Naive B cell (primary cell): ENCODE results near the gene PHEX. TPM values are rescaled to one million over a fixed set of nuclear protein-coding genes. Genes with fewer than 3 reads are reported as not detected.

Experiments
- ATAC-seq, 2 donors: fragments of 150-1000 bp; cut with Tn5 transposase; 2 replicates each; pipeline ENCODE4 v1.10.0; 2021; ENCODE audit warnings: low read depth in 2 of 2, mild to moderate bottlenecking in 2 of 2, moderate library complexity in 2 of 2
- DNase-seq: peaks from one replicate; pipeline ENCODE4 v3.0.0; 2022
- H3K27ac Mint-ChIP-seq, 6 donors: one replicate each; pipeline ENCODE4 v1.8.0; 2020 to 2022; ENCODE audit warnings: mild to moderate bottlenecking in 6 of 6, mixed read lengths in 6 of 6, moderate library complexity in 5 of 6, inconsistent platforms in 2 of 6
- H3K27me3 Mint-ChIP-seq, 3 donors: one replicate each; pipeline ENCODE4 v1.8.0; 2021 to 2022; ENCODE audit warnings: mixed read lengths in 3 of 3, mild to moderate bottlenecking in 1 of 3
- H3K36me3 Mint-ChIP-seq, 2 donors: one replicate each; pipeline ENCODE4 v1.8.0; 2020 to 2022; ENCODE audit warnings: mixed read lengths in 2 of 2, inconsistent platforms in 1 of 2, mild to moderate bottlenecking in 1 of 2
- H3K4me1 Mint-ChIP-seq, 3 donors: one replicate each; pipeline ENCODE4 v1.8.0; 2020 to 2022; ENCODE audit warnings: mixed read lengths in 3 of 3, inconsistent platforms in 1 of 3, mild to moderate bottlenecking in 1 of 3, moderate library complexity in 1 of 3
- H3K4me3 Mint-ChIP-seq, 8 donors: one replicate each; pipeline ENCODE4 v1.8.0; 2020 to 2022; ENCODE audit warnings: mild to moderate bottlenecking in 8 of 8, mixed read lengths in 8 of 8, moderate library complexity in 8 of 8, inconsistent platforms in 2 of 8
- H3K9me3 Mint-ChIP-seq, 7 donors: one replicate each; pipeline ENCODE4 v1.8.0; 2020 to 2022; ENCODE audit warnings: mixed read lengths in 7 of 7, mild to moderate bottlenecking in 5 of 7, inconsistent platforms in 2 of 7, moderate library complexity in 1 of 7
- polyA plus RNA-seq, 6 donors: library from polyadenylated mRNA; unstranded; fragments of 300-500 nt; fragmentation: Illumina TruSeq; gene quantifications; one replicate each; pipeline ENCODE4 v1.2.3, GENCODE V29; 2021; ENCODE audit warnings: low read depth in 6 of 6

The PHEX gene
- polyA plus RNA-seq, 6 donors from 2014 or later = 0.06 to 0.55 (median 0.18) TPM; not detected in 2

DNA sequence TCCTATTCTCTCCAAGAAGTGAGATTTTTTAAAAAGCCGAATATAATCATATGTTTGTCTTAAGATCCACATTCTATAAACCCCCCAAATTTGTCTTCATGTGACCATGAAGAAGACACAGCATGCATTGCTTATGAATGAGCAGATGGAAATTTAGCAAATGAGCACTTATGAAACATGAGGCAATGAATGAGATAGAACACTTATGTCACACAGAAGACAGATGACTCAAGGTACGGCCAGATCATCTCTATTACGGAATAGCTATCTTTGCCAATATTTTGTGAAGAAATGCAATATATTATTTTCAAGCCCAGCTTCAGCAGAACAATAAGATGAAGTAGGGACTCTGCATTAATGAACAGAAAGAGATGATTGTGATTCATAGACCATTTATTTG is 21.4 kb downstream of the PHEX start:
- Mint-ChIP-seq H3K36me3 (peaks cover 0 to 5% of the 10 kb centered on the region in 2 donors), H3K4me1 (peaks cover 15 to 25% (median 21%) of the 10 kb centered on the region in 3 donors), H3K9me3 (peaks cover 0 to 4% (median 0%) of the 10 kb centered on the region in 7 donors), H3K4me3 (no peak overlapping the region), H3K27me3 (no peaks in the 10 kb centered on the region), H3K27ac (no peak overlapping the region)
- DNase-seq = no peak
- no peak for ATAC-seq

DNA sequence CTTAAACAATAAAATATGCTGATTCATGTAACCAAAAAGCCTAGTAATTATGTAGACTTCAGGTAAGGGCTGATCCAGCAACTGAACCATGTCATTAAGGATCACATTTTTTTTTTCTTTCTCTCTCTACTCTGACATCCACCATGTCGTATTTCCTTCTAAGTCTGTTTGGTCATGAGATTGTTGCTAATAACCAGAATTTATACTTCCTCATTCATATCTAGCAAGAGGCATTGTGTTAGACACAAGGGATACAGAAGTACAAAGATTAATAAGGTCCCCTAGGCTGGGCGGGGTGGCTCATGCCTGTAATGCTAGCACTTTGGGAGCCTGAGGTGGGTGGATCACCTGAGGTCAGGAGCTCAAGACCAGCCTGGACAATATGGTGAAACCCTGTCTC is 24.1 kb downstream of the PHEX start:
- Mint-ChIP-seq H3K9me3 (peaks cover 0 to 5% (median 1%) of the 10 kb centered on the region in 7 donors), H3K27me3 (no peaks in the 10 kb centered on the region), H3K27ac (peak overlapping the region; percentile 9 to 82 (median 61)), H3K36me3 (peaks cover 0 to 5% of the 10 kb centered on the region in 2 donors), H3K4me1 (peaks cover 31 to 49% (median 36%) of the 10 kb centered on the region in 3 donors), H3K4me3 (no peak overlapping the region)
- ATAC-seq = peak; percentile 66 to 70
- peak; percentile 18 for DNase-seq

GRCh38 chrX:22057667-22058066 is 25.5 kb downstream of the PHEX start:
- peaks cover 0 to 11% (median 4%) of the 10 kb centered on the region in 7 donors for H3K9me3 Mint-ChIP-seq
- H3K4me1 Mint-ChIP-seq = peaks cover 37 to 59% (median 49%) of the 10 kb centered on the region in 3 donors
- peak; percentile 28 for DNase-seq
- peak; percentile 75 to 79 for ATAC-seq
- peak overlapping the region; percentile 75 to 96 (median 90) for H3K27ac Mint-ChIP-seq
- H3K27me3 Mint-ChIP-seq = no peaks in the 10 kb centered on the region
- peaks cover 0 to 5% of the 10 kb centered on the region in 2 donors for H3K36me3 Mint-ChIP-seq
- peak overlapping the region; percentile 23 to 83 (median 54) for H3K4me3 Mint-ChIP-seq

DNA sequence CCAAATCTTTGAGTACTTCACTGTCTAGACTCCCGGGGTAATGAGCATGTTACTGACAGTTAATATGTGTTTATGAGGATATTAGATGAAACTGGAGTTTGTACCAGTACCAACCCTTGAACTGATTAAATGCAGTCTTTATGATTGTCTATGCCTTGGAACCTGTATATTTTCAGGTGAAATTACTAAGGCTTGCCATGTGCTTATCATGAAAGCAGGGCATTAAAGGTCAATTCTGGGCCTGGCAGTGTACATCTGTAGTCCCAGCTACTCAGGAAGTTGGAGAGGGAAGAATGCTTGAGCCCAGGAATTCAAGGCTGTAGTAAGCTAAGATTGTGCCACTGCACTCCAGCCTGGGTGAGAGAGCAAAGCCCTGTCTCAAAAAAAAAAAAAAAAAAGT is 27.6 kb downstream of the PHEX start:
- H3K36me3 Mint-ChIP-seq = peaks cover 0 to 5% of the 10 kb centered on the region in 2 donors
- peak overlapping the region in 4 of 8 donors; percentile 24 to 76 (median 44) for H3K4me3 Mint-ChIP-seq
- DNase-seq = no peak
- peaks cover 0 to 14% (median 4%) of the 10 kb centered on the region in 7 donors for H3K9me3 Mint-ChIP-seq
- H3K4me1 Mint-ChIP-seq = peaks cover 49 to 71% (median 50%) of the 10 kb centered on the region in 3 donors
- no peaks in the 10 kb centered on the region for H3K27me3 Mint-ChIP-seq
- H3K27ac Mint-ChIP-seq = peak overlapping the region in 3 of 6 donors; percentile 12 to 84 (median 24)
- ATAC-seq = no peak

- H3K27ac Mint-ChIP-seq = peak overlapping the region; percentile 20 to 84 (median 60)
- peaks cover 51 to 75% (median 53%) of the 10 kb centered on the region in 3 donors for H3K4me1 Mint-ChIP-seq
- H3K4me3 Mint-ChIP-seq = peak overlapping the region in 6 of 8 donors; percentile 48 to 76 (median 57)
Measured at GRCh38 chrX:22060415-22061280, 28.5 kb downstream of the PHEX start.

GRCh38 chrX:22063284-22063683 is 31.2 kb downstream of the PHEX start:
- DNase-seq = peak; percentile 80
- peak overlapping the region; percentile 22 to 77 (median 47) for H3K4me3 Mint-ChIP-seq
- peaks cover 39 to 68% (median 46%) of the 10 kb centered on the region in 3 donors for H3K4me1 Mint-ChIP-seq
- H3K27me3 Mint-ChIP-seq = no peaks in the 10 kb centered on the region
- peak overlapping the region; percentile 76 to 97 (median 90) for H3K27ac Mint-ChIP-seq
- peaks cover 0 to 12% (median 4%) of the 10 kb centered on the region in 7 donors for H3K9me3 Mint-ChIP-seq
- H3K36me3 Mint-ChIP-seq = no peaks in the 10 kb centered on the region
- peak; percentile 97 to 98 for ATAC-seq

More at GRCh38 chrX:22060415-22061280, 28.5 kb downstream of the PHEX start:
- Mint-ChIP-seq H3K36me3 (peaks cover 0 to 4% of the 10 kb centered on the region in 2 donors), H3K9me3 (peaks cover 0 to 14% (median 4%) of the 10 kb centered on the region in 7 donors), H3K27me3 (no peaks in the 10 kb centered on the region)
- ATAC-seq = no peak
- DNase-seq = no peak

DNA sequence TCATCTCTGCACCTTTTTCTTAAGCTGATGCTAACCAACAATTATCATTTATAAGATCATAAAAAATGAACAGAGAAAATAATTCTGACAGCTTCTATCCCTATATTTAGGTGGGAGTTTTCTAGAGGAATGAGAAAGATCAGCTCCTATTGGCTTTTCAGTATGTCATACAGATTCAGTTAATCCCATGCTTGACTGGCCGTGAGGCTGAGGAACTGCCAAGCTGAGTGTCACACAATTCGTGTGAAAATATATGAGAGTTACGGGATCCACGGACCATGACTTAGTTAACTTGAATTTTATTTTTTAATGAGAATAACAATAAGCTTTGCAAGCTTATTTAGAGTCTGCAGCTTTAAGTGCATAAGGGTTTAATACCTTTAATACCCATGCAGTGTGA is 37.5 kb downstream of the PHEX start:
- Mint-ChIP-seq H3K27ac (no peak overlapping the region), H3K4me1 (peaks cover 9 to 31% (median 12%) of the 10 kb centered on the region in 3 donors), H3K9me3 (no peaks in the 10 kb centered on the region), H3K27me3 (no peaks in the 10 kb centered on the region), H3K36me3 (no peaks in the 10 kb centered on the region), H3K4me3 (no peak overlapping the region)
- no peak for DNase-seq
- peak; percentile 41 to 45 for ATAC-seq

DNA sequence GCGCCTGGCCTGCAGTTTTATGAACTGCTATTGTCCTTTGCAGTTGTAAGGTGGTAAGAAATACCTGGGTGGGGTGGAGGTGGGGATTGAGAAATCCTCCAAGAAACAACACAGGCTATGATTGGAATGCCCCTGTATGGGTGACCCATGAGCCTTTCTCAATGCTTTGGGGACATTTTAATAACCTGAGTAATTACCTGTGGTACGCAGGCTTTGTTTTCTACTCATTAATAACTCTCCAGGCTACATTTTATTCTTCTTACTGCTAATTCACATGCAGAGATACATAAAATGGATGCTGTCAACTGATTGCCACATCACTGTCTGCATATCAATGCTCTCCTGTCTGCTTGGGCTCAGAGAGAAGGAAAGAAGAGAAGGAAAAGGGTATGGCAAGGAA is 41.8 kb downstream of the PHEX start:
- no peak overlapping the region for H3K4me3 Mint-ChIP-seq
- peak overlapping the region in 1 of 6 donors; percentile 47 for H3K27ac Mint-ChIP-seq
- no peaks in the 10 kb centered on the region for H3K36me3 Mint-ChIP-seq
- H3K27me3 Mint-ChIP-seq = no peaks in the 10 kb centered on the region
- DNase-seq = no peak
- no peaks in the 10 kb centered on the region for H3K9me3 Mint-ChIP-seq
- peaks cover 0 to 11% (median 2%) of the 10 kb centered on the region in 3 donors for H3K4me1 Mint-ChIP-seq
- no peak for ATAC-seq

DNA sequence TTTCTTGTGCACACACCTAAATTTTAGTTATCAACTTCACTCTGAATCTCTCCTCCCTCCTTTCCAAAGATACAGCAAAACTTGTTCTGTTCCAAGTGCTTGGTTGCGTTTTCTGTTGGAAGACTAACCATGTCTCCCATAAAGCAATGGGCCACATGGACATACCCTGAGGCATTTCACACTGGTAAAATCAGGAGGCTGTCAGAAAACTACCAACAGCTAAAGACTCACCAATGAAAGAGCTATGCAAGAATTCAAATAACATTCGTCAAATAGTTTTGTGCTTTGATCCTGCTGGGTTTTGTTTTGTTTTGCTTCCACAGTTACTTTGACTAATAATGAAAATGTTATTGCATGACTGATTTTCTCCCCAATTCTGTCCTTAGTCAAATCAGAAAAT is 46.0 kb downstream of the PHEX start:
- ATAC-seq (no peak), DNase-seq (no peak)
- H3K27ac Mint-ChIP-seq = no peak overlapping the region
- H3K4me3 Mint-ChIP-seq = no peak overlapping the region
- H3K27me3 Mint-ChIP-seq = no peaks in the 10 kb centered on the region
- H3K4me1 Mint-ChIP-seq = peaks cover 4 to 8% (median 5%) of the 10 kb centered on the region in 3 donors
- H3K9me3 Mint-ChIP-seq = no peaks in the 10 kb centered on the region
- H3K36me3 Mint-ChIP-seq = no peaks in the 10 kb centered on the region

DNA sequence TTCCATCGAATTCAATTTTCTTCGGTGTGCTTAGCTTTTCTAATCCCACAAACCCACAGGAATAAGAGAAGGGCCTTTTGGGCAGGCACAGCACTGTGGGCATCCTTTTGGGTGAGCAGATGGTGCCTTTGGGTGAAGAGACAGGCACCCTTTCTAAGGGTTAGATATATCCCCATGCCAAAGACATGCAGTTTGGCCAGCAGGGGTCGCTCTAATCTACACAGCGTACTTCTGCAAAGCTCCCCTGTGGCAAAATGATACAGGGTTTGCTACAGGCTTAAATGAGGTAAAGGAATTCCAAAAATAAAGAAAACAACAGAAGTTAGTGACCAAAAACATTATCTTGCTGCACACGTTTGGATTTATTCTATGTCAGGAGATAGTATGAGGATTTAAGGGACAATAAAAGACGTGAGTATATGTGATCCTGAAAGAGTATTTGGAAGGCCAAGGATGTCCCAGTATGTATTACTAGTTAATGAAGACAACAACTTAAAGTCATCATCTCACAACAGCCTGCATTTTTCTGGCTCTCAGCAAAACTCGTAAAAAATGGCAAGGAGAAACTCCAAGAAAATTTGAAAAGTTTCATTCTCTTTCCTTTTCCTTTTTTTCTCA is 49.5 kb downstream of the PHEX start:
- H3K9me3 Mint-ChIP-seq = no peaks in the 10 kb centered on the region
- peak overlapping the region in 1 of 8 donors; percentile 57 for H3K4me3 Mint-ChIP-seq
- ATAC-seq (peak; percentile 55 to 66), DNase-seq (peak; percentile 25)
- no peaks in the 10 kb centered on the region for H3K36me3 Mint-ChIP-seq
- no peaks in the 10 kb centered on the region for H3K27me3 Mint-ChIP-seq
- H3K27ac Mint-ChIP-seq = peak overlapping the region in 3 of 6 donors; percentile 16 to 82 (median 57)
- H3K4me1 Mint-ChIP-seq = peaks cover 4 to 8% (median 5%) of the 10 kb centered on the region in 3 donors

DNA sequence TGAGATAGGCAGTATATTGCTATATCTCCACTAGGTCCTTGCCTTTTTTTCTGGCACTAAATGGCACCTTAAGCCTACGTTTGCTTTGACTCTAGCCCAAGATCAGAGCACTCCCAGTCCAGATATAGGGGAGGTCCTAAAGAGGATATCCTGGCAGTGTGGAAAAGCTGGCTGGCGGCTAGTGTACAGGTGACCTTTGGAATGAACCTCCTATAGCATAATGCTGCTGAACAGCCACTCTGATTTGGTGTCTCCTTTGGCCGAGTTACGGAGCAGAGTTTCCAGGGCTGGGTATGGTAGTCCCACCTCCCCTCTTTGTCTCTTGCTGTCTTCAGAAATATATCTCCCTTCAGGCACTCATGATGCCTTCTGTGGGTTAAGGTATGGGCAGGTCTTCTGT is 53.9 kb downstream of the PHEX start:
- Mint-ChIP-seq H3K27me3 (no peaks in the 10 kb centered on the region), H3K4me3 (no peak overlapping the region), H3K9me3 (peaks cover 0 to 5% (median 0%) of the 10 kb centered on the region in 7 donors), H3K27ac (no peak overlapping the region), H3K4me1 (peaks cover 4 to 8% (median 5%) of the 10 kb centered on the region in 3 donors), H3K36me3 (no peaks in the 10 kb centered on the region)
- DNase-seq = no peak
- no peak for ATAC-seq

DNA sequence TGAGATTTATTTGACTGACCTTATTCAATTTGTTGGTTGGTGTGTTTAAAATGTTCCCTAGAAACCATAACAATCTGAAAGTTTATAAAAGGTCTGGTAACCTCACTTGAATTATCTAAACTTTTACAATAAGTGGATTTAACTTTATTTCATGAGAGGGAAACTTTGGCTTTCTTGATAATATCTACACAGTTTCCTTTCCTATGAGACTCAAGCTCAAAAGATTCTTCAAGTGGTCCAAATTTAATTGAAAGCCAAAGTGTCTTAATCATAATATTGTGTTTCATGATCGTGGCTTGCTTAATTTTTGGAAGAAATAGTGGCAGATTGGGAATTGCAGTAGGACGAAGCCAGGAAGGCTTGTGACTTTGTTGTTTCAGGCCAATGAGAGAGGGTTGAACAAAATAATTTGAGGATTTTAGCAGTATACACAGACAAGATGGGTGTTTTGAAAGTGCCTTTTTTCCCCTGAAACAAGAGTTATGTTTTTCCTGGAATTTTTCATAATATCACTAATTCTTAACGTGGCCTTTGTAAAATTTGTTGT is 55.0 kb downstream of the PHEX start:
- no peak for DNase-seq
- no peak for ATAC-seq
- H3K27ac Mint-ChIP-seq = no peak overlapping the region
- peaks cover 0 to 11% (median 0%) of the 10 kb centered on the region in 7 donors for H3K9me3 Mint-ChIP-seq
- no peak overlapping the region for H3K4me3 Mint-ChIP-seq
- peaks cover 0 to 7% of the 10 kb centered on the region in 2 donors for H3K36me3 Mint-ChIP-seq
- no peaks in the 10 kb centered on the region for H3K4me1 Mint-ChIP-seq
- no peaks in the 10 kb centered on the region for H3K27me3 Mint-ChIP-seq

- peak overlapping the region in 1 of 6 donors; percentile 48 for H3K27ac Mint-ChIP-seq
- peaks cover 0 to 7% of the 10 kb centered on the region in 2 donors for H3K36me3 Mint-ChIP-seq
- no peak for DNase-seq
- H3K4me1 Mint-ChIP-seq = no peaks in the 10 kb centered on the region
- peaks cover 0 to 11% (median 0%) of the 10 kb centered on the region in 7 donors for H3K9me3 Mint-ChIP-seq
- H3K27me3 Mint-ChIP-seq = no peaks in the 10 kb centered on the region
- H3K4me3 Mint-ChIP-seq = no peak overlapping the region
- ATAC-seq = no peak
Measured at GRCh38 chrX:22088326-22088725, 56.2 kb downstream of the PHEX start.
